HG03066 (cell line): ENCODE data around the gene SYNE2.

ENCODE experiments used
- ATAC-seq: cut with Tn5 transposase; IDR thresholded peaks from one replicate; pipeline ENCODE4 v1.9.1; 2021; ENCODE audit warnings: low read depth; ENCODE audit not compliant: unreplicated experiment

SYNE2 gene

DNA sequence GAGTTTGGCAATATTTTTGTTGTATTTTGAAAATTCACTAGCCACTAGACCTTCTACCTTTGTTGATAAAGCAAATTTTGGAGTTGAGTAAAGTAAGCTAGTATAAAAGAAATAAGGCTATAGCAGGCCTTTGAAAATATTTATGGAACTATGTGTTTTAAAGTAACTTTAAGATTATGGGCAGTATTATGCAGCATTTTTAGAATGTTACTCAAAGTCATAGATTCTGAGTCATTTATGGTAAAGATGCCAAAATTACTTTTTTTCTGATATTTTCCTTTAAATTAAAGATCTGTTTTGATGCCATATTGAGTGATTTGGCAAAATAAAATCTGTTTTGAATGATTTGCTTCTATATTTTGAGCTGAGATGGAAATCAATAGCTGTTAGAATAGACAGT lies 57.2 kb downstream of the SYNE2 start:
- ATAC-seq, result no peak

DNA sequence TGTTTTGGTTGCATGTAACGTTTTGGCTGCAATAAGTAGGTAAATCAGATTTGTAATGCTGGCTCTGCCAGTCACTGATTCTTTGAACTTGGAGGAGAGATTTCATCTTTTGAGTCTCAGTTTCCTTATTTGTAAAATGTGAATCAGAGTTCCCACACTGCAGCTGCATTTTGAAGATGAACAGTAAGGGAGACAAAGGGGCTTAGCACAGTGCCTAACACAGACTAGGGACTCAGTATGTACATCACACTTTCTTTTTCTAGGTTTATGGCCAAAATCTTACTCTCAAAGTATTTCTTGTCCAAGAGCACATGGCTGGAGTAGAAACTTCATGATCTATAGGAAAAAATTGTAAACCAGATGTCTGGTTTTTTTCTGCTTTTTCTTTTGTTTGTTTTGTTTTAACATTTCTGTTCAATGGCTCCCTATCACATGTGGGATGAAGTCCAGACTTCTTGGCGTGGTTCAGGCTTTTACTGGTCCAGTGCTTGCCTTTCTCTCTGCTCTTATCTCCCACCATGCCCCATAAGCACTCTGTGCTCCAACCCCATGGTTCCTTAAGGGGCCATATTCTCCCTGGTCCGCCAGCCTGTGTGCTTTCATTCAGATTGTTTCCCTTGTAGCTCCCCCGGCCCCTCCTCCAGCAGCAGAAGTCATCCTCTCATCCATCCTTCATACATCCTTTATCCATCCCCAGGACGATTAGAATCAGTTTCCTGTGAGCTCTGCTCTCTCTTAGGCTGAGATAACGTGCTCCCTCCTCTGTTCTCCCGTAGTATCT lies 58.0 kb downstream of the SYNE2 start:
- ATAC-seq, result no peak

DNA sequence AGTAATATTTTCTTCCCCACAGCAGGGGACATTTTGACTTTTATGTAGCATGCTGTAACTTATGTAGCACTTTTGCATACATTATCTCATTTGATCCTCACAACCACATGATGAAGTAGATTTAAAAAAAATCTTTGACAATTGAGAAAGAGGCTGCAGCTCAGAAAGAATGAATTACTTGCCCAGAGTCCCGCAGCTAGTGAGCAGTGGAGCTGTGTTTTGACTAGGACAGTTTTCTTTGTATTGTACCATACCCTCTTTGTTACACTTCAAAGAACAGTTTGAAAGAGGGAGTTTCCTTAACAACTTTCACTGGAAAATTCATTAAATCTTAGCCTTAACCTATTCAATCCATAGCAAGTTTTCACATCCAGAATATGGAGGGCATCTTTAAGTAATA lies 58.6 kb downstream of the SYNE2 start:
- no peak for ATAC-seq

DNA sequence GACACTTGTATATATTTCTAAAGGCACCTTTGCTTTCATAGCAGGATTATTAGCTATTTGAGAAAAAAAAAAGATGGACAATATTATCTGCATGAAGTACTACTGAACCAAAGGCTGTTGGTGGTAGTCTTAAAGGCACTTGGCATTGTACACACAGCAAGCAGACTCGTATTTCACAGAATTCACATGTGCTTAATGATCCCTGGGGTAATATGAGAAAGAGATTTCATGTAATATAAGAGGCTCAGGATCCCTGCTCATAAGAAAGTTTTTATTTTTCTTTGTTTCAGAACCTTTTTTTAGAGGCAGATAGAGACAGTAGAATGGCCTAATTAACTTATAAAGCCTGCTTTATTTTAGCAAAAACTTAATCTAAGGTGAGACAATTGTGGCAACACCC lies 59.5 kb downstream of the SYNE2 start:
- no peak for ATAC-seq

DNA sequence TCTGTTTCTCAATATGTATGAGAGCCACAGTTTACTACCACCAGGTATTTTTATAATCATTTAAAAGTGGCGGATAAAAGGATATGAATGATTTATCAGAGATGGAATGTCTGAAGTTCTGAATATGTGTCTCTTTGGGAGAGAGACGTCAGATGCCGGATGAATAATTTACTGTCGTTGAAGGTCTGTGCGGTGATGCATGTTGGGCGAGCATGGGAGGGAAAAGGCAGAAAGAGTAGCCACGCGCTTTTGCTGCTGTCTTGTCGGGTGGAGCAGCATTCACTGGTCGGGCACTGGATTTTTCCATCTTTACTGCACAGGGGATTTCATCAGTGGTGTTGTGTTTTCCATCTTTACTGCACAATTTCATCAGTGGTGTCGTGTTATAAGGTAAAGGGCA lies 65.6 kb downstream of the SYNE2 start:
- ATAC-seq, result no peak

DNA sequence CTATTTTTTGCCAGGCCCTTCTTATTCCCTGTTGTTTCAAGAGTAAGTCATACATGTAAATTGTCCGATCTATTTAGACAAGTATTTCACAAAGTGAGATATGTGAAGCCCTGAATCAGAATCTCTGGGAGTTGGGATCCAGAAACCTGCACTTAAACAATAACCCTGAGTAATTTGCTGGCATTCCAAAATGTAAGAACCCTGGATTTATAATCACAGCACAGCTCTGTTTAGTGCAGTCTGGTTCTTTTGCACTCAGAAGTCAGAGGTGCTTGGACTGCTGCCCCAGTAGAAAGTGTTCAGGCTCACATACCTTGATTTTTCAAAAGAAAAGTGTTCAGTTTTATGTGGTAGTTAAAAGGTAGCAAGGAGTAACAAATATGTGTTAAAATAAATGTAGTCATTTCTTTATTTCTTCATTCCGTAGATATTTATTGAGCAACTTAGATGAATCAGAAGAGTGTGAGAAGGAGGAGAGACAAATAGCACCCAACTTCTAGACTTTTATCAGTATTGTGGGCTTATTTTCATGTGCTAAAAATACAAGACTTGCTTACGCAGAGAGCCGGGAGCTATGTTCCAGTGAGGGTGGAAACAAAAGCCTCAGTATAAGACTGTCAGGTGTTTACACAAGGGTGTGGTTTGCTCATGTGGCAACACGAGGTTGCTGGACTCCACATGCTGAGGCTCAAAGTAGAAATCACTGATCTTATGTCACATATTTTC lies 70.1 kb downstream of the SYNE2 start:
- ATAC-seq, result no peak

DNA sequence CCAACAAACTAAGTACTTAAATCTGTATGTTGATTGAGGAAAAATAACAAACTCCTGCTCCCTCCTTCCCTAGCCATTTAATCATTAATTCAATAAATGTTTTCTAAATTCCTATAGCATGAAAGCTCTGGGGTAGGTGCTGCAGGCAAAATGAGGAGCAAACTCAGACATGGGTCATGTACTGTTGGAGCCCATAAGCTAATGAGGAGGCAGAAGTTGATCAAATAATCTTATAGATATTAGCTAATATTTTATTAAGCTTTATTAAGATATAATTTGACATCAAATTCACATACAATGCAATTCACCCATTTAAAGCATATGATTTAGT lies 70.6 kb downstream of the SYNE2 start:
- ATAC-seq, result no peak

DNA sequence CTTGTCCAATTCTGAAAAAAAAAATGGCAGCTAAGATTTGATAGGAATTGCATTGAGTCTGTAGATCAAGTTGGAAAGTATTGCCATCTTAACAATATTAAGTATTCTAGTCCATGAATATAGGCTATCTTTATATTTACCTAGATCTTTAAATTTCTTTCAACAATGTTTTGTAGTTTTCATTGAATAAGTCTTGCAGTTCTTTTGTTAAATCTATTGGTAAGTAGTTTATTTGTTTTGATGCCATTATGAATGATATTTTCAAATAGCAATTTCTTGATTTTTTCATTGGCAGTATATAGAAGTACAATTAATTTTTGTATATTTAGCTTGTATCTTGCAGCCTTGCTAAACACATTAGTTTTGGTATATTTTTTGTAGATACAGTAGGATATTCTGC lies 71.6 kb downstream of the SYNE2 start:
- no peak for ATAC-seq

DNA sequence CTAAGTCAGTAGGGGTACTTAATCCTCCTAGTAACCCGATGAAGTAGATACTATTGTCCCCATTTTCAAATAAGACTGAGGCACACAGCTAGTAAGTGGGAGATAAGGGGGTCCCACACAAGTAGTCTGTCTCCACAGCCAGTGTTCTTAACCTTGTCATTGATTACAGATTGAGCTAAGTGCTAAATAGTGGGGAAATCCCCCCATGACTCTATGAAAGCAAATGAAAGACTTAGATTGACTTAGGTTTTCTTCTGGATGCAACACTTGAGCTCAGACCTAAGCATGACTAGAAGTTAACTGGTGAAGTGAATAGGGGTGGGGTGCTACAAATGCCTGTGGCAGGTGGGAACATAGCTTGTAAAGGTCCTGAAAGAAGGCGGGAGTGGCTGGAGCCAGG lies 73.8 kb downstream of the SYNE2 start:
- ATAC-seq, result no peak

DNA sequence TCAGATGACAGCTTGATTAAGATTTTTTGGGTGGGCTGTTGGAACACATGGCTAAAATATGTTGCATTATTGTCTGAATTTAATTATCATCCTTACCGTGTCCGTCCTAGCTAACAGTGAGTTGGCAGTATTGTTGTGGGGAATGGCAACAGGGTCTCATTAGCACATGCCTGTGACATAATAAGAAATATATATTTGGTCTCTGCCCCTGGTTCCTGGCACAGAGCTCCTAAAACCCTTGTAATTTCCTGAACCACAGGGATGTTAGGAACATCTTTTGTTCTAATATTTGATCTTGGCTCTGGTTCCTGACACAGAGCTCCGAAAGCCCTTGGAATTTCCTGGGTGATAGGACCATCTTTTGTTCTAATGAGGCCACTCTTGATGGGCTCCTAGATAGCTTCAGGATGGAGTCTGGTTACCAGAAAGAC lies 76.0 kb downstream of the SYNE2 start:
- ATAC-seq, result no peak

DNA sequence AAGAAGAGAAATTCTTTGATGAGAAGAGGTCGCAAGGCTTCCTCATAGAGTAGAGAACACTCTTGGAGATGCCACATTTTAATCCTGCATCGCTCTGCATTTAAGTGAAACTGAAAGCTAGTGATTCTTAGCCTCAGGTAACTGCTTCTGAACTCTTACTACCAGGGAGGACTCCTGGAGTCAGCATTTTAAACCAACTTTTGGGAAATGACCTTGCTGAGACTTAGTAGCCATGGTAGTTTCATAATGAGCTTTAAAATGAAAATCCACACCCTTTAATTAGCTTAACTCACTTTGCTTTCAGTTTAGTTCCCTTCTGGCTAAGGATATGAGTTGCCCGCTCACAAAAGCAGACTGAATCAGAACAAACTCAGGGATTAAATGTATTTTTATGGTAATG lies 80.3 kb downstream of the SYNE2 start:
- ATAC-seq, result no peak

DNA sequence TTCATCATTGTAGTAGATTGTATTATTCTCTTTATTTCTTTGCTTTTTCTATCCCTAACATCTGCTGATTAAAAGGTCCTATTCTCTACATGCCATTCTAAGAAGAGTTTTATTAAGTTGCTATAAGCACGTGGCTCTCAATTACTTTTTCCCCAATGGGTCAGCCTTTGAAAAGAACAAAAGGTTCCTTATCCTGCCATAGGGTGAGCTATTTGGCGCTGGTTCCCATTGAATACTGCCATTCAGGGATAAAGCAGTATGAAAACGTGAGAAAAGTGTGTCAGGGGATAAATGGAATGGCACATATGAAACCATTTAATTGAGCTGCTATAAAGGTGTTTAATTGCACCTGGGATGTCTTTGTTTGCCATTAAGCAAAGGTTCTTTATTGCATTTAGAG lies 80.9 kb downstream of the SYNE2 start:
- ATAC-seq, result no peak

DNA sequence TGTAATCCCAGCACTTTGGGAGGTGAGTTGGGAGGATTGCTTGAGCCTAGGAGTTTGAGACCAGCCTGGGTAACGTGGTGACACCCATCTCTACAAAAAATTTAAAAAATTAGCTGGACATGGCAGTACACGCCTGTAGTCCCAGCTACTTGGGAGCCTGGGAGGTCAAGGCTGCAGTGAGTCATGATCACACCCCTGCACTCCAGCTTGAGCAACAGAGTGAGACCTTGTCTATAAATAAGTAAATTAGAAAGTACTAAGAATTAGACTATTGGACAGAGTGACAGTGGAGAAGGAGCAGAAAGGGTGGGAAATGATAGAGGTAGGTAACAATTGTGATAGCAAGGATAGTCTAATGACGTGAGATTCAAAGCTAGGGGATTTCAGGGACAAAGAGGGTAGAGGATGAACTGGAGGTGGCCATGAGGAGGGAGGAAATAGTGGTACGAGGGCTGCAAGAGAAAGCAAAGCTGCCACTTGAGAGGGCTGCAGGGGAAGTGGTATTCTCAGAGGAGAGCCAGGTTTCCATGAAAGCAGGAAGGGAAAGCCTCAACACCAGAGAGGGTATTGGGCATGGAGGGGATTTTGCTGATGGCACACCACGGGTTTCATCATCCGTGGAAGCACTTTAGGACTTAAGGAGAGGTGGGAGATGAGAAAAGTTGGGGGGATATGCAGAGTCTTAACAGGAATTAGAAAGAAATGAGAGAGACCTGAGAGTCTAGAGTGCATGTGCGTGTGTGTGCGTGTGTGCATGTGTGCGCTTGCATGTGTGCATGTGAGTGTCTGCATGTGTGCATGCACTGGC lies 85.6 kb downstream of the SYNE2 start:
- ATAC-seq, result peak; percentile 80

DNA sequence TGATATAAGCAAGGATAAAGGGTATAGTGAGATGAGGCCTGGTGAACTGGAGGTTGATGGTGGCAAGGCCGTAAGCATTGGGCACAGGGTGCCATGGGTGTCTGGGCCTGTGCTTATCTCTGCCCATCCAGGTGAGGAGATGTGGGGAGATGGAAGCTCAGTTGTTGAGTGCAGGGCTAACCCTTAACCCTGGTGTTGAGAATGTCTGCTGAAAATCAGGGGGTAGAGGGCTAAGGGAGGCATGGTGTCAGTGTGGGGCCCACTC lies 86.1 kb downstream of the SYNE2 start:
- no peak for ATAC-seq

DNA sequence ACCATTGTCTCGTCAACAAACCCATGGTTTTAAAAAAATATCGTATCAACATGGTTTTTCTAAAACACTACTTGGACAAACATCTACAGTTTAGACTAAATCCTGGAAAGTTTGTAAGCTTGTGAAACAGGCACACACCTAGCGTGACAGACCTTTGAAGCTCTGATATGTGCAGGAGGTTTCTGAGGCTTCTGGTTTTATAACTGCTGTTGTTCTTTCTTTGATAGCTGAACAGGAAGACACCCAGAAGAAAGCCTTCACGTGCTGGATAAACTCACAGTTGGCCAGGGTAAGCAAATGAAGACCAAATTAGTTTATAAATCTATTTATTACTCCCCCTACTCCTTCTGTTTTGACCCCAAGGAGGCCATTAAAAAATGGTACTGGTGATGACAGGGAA lies 87.6 kb downstream of the SYNE2 start:
- ATAC-seq, result no peak

DNA sequence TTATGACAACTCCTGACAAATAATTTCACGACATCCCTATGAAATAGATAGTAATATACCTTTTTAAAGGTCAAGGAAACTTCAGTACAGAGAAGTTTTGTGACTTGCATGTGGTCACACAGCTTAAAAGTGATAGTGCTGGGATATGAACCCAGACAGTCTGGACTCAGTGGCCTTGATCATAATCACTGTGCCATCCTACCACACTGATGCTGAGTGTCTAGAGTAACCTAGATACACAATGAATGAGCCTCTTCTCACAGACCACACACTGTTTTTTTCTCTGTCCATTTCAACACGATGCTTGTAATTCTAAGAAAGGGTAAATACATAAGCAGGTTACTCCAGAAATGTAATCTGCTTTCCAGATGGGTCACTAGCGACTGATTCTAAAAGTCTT lies 88.2 kb downstream of the SYNE2 start:
- ATAC-seq, result no peak

DNA sequence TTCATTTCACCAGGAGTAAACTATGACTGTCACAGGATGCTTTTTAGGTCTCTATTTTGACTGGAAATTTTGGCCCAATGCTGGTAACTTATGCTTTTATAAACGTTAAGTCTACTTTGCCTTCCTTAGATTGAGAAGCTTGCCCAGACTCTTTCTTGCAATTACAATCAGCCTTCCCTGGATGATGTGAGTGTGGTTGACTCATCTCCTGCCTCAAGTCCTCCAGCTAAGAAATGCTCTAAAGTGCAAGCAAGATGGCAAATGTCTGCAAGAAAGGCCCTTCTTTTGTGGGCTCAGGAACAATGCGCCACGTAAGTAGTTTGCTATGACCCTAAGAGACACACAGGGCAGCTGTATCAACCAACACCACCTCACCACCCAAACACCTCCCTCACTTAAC lies 96.9 kb downstream of the SYNE2 start:
- no peak for ATAC-seq

DNA sequence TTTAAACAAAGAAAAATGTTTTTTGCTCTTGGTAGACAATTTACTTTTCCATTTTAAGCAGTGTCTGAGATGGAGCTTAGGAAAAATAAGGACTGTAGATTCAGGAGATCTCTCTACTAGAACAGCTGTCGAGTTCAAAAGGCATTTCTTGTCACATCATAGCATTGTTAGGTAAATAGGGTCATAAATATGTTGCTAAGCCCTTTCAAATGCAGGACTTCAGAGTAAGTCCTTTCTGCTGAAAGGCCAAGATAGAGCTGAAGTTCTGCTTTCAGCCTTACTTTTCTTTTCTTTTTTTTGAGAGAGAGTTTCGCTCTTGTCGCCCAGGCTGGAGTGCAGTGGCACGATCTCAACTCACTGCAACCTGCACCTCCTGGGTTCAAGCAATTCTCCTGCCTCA lies 98.2 kb downstream of the SYNE2 start:
- no peak for ATAC-seq

DNA sequence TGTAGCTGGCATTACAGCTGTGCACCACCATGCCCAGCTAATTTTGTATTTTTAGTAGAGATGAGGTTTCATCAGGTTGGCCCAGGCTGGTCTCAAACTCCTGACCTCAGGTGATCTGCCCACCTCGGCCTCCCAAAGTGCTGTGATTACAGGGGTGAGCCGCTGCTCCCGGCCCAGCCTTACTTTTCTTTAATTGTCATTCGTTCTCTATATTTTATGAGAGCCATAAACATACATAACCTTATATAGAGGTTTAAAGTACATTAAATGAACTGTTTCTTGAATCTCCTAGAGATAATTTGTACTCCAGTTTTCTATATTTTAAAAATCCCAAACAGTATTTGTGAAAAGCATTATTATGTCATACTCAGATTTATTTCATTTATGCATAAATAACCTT lies 98.6 kb downstream of the SYNE2 start:
- ATAC-seq, result no peak

DNA sequence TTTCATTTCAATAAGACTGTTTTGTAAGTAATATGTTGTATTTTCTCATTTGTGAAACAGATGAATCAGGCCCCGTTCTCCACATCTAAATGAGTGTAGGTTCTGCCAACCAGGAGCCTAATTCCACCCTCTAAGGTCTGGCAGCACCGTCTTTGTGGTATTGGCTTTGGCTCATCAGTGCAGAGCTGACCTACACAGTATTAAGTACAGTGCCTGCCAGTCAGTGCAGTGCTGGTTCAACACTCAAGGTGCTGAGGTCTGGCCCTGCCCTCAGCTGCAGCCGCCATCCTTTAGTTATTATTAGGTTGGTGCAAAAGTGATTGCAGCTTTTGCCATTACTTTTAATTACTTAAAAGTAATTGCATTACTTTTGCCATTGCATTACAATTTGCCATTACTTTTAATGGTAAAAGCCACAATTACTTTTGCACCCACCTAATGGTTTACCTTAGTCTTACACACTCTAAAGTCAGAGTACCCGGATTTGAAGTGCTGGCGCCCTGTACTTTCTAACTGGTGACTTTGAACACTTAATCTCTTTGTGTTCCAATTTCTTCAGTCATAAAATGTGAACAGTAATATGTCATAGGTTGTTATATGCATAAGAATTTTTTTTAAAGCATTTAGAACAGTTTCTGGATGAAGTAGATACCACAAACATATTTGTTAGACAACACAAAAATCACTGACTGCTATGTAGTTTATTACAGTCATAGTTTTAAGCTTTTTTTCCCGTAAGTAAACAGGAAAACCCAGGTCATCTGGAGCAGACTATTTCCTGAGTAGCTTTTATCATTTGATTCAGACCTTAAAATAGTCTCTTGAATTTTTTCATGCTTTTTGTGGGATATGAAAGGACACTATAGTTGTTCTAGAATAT lies 99.5 kb downstream of the SYNE2 start:
- no peak for ATAC-seq

DNA sequence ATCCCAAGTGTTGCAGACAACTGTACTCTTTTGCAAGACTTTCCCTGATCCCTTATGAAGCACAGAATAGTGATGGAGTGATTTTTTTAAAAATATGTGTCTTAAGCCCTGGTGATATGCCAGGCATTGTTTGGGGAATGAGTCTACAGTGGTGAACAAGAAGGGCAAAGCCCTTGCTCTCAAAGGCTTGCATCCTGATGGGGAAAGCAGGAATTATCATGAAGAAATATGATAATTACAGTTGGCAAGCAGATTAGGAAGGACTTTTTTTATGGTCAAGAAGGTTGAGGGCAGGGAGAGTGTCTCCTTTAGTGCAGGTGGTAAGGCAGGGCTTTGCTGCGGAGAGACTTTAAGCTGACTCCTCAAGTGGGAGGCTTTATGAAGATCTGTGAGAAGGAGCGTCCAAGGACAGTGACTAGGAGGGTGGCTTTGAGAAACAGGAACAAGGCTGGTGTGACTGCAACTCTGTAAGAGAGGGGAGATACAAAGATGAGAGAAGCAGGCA lies 100.2 kb downstream of the SYNE2 start:
- ATAC-seq, result no peak
